Esophagus muscularis mucosa (tissue), 4 donors: ENCODE data around the gene PDXP. TPM values are rescaled to one million over a fixed set of nuclear protein-coding genes. Genes with fewer than 3 reads are reported as not detected.

Experiments used
- DNase-seq: peaks from one replicate; pipeline ENCODE4 v3.0.0-alpha.2; 2017; ENCODE audit errors: extremely low spot score
- H3K27ac ChIP-seq, 4 donors: fragments of 200-600 bp; sonication (generic); replicated peaks in 1 of 4; 1 replicate in 3 of 4; 2 replicates in 1 of 4; pipeline ENCODE4 v1.5.1; 2016 to 2019; ENCODE audit warnings: mild to moderate bottlenecking in 1 of 4
- H3K27me3 ChIP-seq, 4 donors: fragments of 200-600 bp; sonication (generic); one replicate each; pipeline versions ENCODE4 v1.5.1 to v1.6.0; 2016 to 2019
- H3K36me3 ChIP-seq, 4 donors: fragments of 200-600 bp; sonication (generic); one replicate each; pipeline ENCODE4 v1.5.1; 2016 to 2019
- H3K4me1 ChIP-seq, 4 donors: fragments of 200-600 bp; sonication (generic); one replicate each; pipeline ENCODE4 v1.5.1; 2016 to 2019
- H3K4me3 ChIP-seq, 4 donors: fragments of 200-600 bp; sonication (generic); 1 replicate in 2 of 4; 2 replicates in 2 of 4; pipeline ENCODE4 v1.5.1; 2016 to 2019; ENCODE audit warnings: mild to moderate bottlenecking in 4 of 4, moderate library complexity in 1 of 4
- H3K9me3 ChIP-seq, 4 donors: fragments of 200-600 bp; sonication (generic); 1 replicate in 3 of 4; 2 replicates in 1 of 4; pipeline ENCODE4 v1.5.1; 2016 to 2019
- EP300 ChIP-seq: sonication (generic); formaldehyde crosslinking; IDR thresholded peaks from one replicate; pipeline ENCODE4 v1.6.1; 2017; ENCODE audit warnings: antibody characterized with exemption
- POLR2A ChIP-seq: fragments of 450-650 bp; IDR thresholded peaks from one replicate; pipeline ENCODE4 v1.6.1; 2017; ENCODE audit warnings: antibody characterized with exemption, moderate library complexity, mild to moderate bottlenecking, low read depth
- POLR2AphosphoS5 ChIP-seq, 2 donors: sonication (generic); formaldehyde crosslinking; IDR thresholded peaks; one replicate each; pipeline ENCODE4 v1.6.1; 2017; ENCODE audit warnings: antibody characterized with exemption in 2 of 2
- WGBS: methylation state at CpG from one replicate; pipeline ENCODE4 v1.1.5; 2018; 5-methylcytosine and 5-hydroxymethylcytosine counted together
- intact Hi-C: fragments of 100-400 bp; cut with DNase I; formaldehyde crosslinking; loops from one replicate; pipeline ENCODE4 v1.15.1; 2023
- total RNA-seq, 4 donors: library from RNA; depleted of rRNA; stranded (reverse); fragments of >200 nt; gene quantifications; one replicate each; pipeline versions ENCODE4 v1.1.0 to v1.2.1, GENCODE V29; 2016
- TF ChIP-seq, protein P1 (sequence below), 3 experiments: fragments of 200-600 bp in 2 of 3; fragments of 450-650 bp in 1 of 3; sonication (generic) in 2 of 3; IDR thresholded peaks; one replicate each; pipeline ENCODE4 v1.5.1; 2017 to 2019; ENCODE audit warnings: antibody characterized with exemption in 3 of 3, mild to moderate bottlenecking in 2 of 3, moderate library complexity in 1 of 3

PDXP gene
- total RNA-seq, 4 donors from 2014 or later, result 7.3 to 28.3 (median 17.4) TPM

DNA sequence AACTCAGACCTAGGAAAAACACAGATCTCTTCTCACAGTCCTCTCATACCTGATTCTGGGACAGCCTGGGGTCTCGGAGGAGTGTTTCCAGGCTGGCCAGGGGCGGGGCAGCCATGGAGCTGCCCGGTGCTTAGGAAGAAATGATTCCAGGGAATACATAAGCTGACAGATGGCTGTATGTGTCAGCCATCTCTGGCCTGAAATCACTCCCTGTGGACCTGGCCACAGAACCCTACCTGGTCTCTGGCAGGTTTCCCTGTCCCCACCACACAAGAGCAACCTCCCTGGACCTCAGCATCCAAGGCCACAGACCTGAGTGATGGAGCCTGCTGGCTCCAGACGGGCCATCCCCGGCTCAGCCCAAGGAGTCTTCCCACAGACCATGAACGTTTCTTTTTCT, 39.8 kb upstream of the PDXP start:
- Histone ChIP-seq H3K9me3 (no peaks in the 10 kb centered on the region), H3K36me3 (peaks cover 13 to 96% (median 88%) of the 10 kb centered on the region in 4 donors), H3K4me3 (no peak overlapping the region), H3K27me3 (no peaks in the 10 kb centered on the region), H3K27ac (no peak overlapping the region), H3K4me1 (peaks cover 5 to 11% (median 8%) of the 10 kb centered on the region in 4 donors)
- TF ChIP-seq EP300 (no peak), POLR2A (no peak), POLR2AphosphoS5 (IDR thresholded peaks at IDR 0.05) (no peak)
- TF ChIP-seq, protein P1, sequence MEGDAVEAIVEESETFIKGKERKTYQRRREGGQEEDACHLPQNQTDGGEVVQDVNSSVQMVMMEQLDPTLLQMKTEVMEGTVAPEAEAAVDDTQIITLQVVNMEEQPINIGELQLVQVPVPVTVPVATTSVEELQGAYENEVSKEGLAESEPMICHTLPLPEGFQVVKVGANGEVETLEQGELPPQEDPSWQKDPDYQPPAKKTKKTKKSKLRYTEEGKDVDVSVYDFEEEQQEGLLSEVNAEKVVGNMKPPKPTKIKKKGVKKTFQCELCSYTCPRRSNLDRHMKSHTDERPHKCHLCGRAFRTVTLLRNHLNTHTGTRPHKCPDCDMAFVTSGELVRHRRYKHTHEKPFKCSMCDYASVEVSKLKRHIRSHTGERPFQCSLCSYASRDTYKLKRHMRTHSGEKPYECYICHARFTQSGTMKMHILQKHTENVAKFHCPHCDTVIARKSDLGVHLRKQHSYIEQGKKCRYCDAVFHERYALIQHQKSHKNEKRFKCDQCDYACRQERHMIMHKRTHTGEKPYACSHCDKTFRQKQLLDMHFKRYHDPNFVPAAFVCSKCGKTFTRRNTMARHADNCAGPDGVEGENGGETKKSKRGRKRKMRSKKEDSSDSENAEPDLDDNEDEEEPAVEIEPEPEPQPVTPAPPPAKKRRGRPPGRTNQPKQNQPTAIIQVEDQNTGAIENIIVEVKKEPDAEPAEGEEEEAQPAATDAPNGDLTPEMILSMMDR (IDR thresholded peaks at IDR 0.05), result no peak
- no peak for DNase-seq
- WGBS, result 91% methylated on average over 6 of the region's 6 CpGs
- intact Hi-C loops, result no loop called here

DNA sequence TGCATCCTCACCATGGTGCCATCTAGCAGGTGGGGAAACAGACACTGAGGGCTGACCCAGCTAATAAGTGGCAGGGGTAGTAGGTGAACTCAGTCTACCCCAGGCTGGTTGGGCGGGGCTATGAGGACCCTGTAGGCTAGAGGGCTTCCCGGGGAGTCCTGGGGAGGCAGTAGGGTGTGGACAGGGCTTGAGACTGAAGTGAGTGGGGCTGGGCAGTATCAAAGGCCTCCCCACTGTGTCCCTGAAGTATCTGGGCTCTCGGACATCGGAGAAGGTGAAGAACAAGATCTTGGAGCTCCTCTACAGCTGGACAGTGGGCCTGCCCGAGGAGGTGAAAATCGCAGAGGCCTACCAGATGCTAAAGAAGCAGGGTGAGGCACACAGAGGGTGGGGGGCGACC, 38.5 kb upstream of the PDXP start:
- H3K9me3 ChIP-seq, result no peaks in the 10 kb centered on the region
- TF ChIP-seq EP300, result no peak
- no peak for TF ChIP-seq POLR2A
- TF ChIP-seq, protein P1 (IDR thresholded peaks at IDR 0.05), result no peak
- TF ChIP-seq POLR2AphosphoS5 (IDR thresholded peaks at IDR 0.05), result no peak
- peaks cover 1 to 16% (median 10%) of the 10 kb centered on the region in 4 donors for H3K4me1 ChIP-seq
- intact Hi-C loops, result loop anchor here (10.0 kb wide), 1 partner anchor 65 kb away; the partner anchor contains the start of gene NOL12
- H3K27me3 ChIP-seq, result no peaks in the 10 kb centered on the region
- H3K36me3 ChIP-seq, result peaks cover 13 to 97% (median 91%) of the 10 kb centered on the region in 4 donors
- 96% methylated on average over 6 of the region's 7 CpGs for WGBS
- H3K27ac ChIP-seq, result no peak overlapping the region
- DNase-seq, result no peak
- no peak overlapping the region for H3K4me3 ChIP-seq

DNA sequence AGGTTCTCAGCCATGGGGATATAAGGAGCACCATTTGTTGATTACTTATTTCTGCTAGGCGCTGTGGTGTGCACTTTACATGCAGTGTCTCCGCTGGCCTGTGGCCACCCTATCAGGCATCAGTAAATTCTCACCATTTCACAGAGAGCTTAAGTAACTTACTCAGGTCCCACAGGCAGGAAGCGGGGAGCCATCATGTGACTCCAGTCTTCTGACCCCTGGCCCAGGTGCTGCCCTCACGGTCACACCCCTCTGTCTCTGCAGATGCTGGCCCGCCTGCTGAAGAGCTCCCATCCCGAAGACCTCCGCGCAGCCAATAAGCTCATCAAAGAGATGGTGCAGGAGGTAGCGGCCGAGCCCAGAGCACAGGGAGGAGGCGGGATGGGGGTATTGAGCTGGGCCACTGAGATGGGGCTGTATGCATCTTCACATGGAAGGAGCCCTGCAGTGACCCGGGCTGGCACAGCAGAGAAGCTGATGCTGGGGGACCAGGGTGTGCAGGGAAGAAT, 37.1 kb upstream of the PDXP start:
- intact Hi-C loops, result loop anchor here (10.0 kb wide), 1 partner anchor 63 kb away; the partner anchor contains the start of gene NOL12
- no peak overlapping the region for H3K27ac ChIP-seq
- no peaks in the 10 kb centered on the region for H3K27me3 ChIP-seq
- H3K9me3 ChIP-seq, result no peaks in the 10 kb centered on the region
- H3K4me1 ChIP-seq, result peaks cover 15 to 30% (median 21%) of the 10 kb centered on the region in 4 donors
- peaks cover 9 to 94% (median 85%) of the 10 kb centered on the region in 4 donors for H3K36me3 ChIP-seq
- TF ChIP-seq, protein P1 (IDR thresholded peaks at IDR 0.05), result no peak
- no peak for TF ChIP-seq POLR2A
- TF ChIP-seq POLR2AphosphoS5 (IDR thresholded peaks at IDR 0.05), result no peak
- TF ChIP-seq EP300, result no peak
- WGBS, result 92% methylated on average over 12 of the region's 12 CpGs
- DNase-seq, result no peak
- H3K4me3 ChIP-seq, result no peak overlapping the region

GRCh38 chr22:37623075-37624016, 35.2 kb upstream of the PDXP start:
- peak overlapping the region in 2 of 4 donors; percentile 29 to 50 for H3K27ac ChIP-seq
- TF ChIP-seq, protein P1 (IDR thresholded peaks at IDR 0.05), result peak; percentile 63 to 96 (median 88)
- TF ChIP-seq POLR2A, result no peak
- no peak for TF ChIP-seq POLR2AphosphoS5 (IDR thresholded peaks at IDR 0.05)
- H3K9me3 ChIP-seq, result no peaks in the 10 kb centered on the region
- no peak for DNase-seq
- no peaks in the 10 kb centered on the region for H3K27me3 ChIP-seq
- peaks cover 0 to 85% (median 67%) of the 10 kb centered on the region in 4 donors for H3K36me3 ChIP-seq
- H3K4me1 ChIP-seq, result peaks cover 25 to 47% (median 36%) of the 10 kb centered on the region in 4 donors
- WGBS, result 65% methylated on average over 15 of the region's 22 CpGs
- H3K4me3 ChIP-seq, result no peak overlapping the region
- intact Hi-C loops, result loop anchor here (10.0 kb wide), 1 partner anchor 61 kb away; the partner anchor contains the start of gene NOL12
